Islet precursor cell (in vitro differentiated cells): ENCODE data around the gene ITGBL1.
A peak's percentile ranks its signal among the peaks of the same experiment; 100 is the strongest.

ENCODE experiments used
- DNase-seq: peaks from one replicate; pipeline ENCODE4 v3.0.0-alpha.2; 2018

The ITGBL1 gene

DNA sequence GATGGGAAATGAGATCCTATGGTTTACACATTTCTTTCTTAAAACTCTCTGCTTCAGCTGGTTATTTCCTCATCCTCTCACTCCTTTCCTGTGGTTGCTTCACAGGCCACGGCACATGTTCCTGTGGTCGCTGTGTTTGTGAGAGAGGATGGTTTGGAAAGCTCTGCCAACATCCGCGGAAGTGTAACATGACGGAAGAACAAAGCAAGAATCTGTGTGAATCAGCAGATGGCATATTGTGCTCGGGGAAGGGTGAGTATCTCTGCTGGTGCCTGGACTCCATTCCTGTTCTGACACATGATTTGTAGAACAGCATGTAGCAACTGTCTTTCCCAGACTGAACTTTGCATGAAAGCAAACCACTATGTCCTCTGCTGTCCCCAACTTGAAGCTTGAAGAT is 254.2 kb downstream of the ITGBL1 start:
- DNase-seq = no peak

DNA sequence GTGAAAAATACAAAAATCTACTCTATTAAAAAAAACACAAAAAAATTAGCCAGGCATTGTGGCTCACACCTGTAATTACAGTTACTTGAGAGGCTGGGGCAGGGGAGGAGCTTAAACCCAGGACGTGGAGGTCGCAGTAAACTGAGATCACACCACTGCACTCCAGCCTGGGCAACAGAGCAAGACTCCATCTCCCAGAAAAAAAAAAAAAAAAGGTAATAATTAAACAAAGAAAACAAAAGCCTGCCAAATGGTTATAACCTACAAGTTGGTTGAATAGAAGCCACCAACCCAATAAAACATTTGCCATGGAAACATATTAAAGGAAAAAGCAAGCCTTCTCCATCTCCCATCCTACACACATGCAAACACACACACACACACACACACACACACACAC is 255.2 kb downstream of the ITGBL1 start:
- no peak for DNase-seq

DNA sequence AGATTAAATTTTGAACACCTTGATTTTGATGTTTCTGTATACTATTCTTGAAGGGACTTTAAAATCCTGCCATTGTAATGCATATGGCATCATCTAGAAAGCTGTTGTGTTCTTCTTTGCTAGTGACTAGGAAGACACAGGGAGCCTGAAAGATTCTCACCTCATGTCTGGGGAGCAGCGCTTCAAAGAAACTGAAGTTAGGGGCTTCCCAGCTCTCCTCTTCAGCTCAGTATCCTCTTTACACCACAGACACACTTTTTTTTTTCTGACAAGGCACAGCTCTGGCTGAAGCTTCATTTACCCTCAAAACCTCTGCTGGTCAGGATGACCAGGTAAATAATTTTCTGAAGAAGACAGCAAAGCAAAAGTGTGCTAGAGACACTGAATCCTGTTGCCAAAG is 255.6 kb downstream of the ITGBL1 start:
- no peak for DNase-seq

DNA sequence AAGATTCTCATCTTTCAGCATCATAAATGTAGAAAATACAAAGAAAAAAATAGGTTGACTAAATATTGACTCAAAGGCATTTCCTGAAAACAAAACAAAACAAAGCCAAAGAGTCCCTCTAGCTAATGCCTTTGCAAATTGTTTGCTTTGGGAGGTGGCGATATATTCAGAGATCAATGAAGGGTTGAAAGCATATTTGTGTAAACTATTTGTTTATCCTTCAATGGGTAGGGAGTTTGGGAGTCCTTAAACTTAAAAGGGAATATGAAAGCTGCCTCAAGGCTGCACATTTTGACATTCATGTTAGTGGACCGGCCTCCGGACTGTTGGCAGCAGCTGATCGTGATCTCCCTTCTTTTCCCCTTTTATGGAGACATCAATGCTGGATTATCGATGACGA is 257.5 kb downstream of the ITGBL1 start:
- DNase-seq = no peak

DNA sequence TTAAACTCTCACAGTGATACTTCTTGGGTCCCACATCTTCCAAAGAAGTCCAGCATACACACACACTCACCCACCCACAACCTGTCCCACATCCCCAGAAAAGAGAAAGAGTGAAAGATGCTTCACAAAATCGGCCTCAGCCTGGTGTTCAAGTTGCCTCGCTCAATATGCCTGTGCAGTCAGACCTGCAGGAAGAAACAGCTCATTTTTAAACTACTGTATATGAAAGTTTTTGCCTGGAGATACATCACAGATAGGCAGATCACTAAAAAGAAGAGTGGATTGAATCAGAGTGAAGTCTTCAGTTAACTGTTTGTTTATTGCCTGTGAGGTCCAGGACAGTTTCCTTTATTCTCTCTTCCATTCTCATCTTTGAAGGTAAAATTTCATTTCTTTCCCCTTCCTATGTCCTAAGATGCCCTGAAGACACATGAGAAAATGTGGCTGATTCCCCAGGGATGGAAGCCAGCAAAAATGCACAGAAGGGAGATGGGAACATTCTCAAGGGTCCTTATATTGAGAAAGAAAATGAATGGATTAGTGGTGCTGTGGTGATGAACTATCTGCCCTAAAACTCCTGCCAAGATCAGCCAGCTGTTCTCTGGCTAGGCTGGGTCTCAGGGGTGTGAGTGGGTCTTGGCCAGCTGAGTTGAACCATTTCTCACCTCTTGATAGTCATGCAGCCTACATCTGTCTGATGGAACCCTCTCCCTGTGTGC is 259.0 kb downstream of the ITGBL1 start:
- DNase-seq = no peak

DNA sequence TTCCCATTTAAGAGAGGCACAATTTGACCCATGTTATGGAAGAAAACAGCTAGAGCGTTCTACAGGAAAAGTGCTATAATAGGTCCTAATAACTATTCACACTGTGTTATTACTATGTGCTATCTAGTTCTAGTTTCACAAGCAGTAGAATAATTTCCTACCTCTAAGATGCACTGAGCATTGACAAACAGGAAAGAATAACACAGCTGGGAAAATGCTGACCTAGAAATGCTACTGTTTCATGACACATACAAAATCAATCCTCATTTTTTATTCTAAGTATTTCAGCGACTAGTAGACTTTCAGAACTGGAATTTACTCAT is 259.5 kb downstream of the ITGBL1 start:
- no peak for DNase-seq

DNA sequence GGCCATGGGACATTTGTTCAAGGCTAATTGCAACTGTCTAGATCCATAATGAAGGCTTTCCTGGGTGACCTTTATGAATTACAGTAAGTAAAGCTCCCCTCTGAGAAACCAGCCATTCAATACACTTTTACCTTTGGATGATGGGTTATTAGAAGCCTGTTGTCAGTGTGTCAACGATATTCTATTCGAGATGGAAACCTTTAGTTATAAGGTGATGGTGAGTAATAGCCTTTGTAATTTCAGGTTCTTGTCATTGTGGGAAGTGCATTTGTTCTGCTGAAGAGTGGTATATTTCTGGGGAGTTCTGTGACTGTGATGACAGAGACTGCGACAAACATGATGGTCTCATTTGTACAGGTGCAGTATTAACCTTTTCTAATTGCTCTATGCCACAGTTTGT is 261.7 kb downstream of the ITGBL1 start:
- DNase-seq = no peak

DNA sequence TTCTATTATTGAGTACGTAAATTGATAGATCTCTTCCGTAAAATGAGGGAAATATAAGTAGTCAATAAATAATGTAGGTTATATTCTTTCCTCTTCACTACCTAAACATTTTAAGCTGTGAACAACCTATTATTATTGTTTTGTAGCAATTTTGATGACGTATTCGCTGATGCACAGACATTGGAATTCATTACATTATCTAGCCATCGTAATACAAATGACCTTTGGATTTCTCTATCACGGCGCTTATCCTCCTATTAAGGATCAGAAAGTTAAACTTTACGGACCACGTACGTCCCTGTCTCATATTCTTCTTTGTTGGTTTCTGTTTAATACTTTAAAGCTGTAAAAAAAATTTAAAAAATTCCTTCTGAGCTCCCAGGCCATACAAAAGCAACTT is 264.9 kb downstream of the ITGBL1 start:
- DNase-seq = no peak

DNA sequence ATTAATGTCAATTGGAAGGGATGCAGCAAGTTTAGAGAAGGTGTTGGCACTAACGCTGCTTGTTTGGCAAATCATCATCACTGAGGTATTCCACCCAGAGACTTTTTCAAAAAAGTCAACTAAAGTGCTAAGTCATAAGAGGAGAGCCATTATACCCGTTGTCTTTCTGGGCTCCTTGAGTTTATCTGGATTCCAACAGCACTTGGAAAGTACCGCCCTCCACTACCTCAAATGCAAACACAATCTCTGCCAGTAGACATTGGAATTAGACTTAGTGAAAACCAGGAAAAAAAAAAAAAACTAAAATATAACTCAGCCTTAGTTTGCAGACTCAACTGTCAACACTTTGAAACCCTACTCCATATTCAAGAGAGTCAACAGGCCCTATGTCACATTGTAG is 266.0 kb downstream of the ITGBL1 start:
- DNase-seq = no peak

DNA sequence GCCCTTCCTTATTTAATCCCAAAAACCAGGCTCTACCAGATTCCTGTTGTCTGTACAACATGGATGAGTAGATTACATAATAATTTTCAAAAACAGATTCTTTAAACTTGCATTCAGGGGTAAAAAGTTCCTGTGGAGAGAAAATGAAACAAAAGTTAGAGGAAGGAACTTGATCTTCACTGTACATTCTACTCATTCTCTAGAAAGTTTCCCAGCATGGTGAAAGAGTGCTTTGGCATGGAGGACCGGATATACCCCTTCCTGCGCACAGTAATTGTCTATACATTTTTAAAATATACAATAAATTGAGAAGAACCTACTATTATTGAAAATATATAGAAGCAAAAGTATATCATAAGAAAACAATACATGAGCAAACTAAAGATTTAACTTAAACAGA is 274.2 kb downstream of the ITGBL1 start:
- no peak for DNase-seq

DNA sequence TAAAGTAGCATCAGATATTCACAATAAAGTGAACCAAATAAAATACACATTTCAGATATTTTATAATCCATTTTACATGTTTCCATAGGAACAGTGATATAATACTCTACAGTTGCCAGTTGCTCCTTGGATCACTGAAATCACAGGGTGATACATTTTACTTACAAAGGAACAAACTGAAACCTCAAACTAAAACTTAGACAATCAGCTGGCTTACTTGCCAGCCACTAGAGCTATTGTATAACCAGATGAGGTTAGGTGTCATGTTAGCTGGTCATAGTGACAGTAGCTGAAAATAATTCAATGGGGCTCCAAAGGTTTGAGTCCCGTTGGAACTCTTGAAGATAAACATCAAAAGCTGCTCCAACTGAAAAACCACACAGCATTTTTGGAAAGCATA is 274.6 kb downstream of the ITGBL1 start:
- DNase-seq = no peak

DNA sequence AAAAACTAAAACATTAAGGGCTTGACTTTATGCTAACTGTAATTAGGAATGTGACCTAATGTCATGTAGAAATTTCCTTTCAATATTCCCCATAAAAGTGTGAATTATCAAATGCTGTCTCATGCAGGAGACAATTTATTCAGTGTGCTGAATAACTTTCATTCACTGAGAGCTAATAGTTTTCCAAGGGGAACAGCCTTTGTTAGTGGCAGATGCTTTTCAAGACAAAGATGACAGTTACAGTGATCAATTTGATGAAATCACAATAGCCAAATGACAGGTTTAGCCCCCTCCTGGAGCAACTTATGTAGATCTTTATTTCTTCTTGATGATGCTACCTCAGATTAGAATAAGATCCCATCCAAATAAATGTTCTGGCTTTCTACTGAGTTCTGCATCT is 275.5 kb downstream of the ITGBL1 start:
- no peak for DNase-seq

DNA sequence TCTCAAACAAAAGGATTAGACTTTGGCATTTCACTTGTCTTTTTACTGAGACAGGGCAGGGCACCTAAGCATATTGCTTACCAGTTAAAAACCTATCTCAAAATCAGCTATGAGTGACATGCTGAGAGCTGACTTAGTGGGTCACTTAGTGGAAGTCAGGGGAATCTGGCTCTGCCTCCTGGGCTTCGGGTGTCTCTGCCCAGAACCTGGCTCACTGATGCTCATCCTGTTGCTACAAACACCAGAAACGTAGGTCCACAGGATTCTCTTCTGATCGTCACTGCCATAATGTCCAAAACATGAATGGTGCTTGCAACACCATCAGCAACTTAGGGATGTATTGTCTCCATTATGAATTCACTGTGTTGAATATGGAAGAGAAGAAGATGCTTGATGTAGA is 276.1 kb downstream of the ITGBL1 start:
- no peak for DNase-seq

DNA sequence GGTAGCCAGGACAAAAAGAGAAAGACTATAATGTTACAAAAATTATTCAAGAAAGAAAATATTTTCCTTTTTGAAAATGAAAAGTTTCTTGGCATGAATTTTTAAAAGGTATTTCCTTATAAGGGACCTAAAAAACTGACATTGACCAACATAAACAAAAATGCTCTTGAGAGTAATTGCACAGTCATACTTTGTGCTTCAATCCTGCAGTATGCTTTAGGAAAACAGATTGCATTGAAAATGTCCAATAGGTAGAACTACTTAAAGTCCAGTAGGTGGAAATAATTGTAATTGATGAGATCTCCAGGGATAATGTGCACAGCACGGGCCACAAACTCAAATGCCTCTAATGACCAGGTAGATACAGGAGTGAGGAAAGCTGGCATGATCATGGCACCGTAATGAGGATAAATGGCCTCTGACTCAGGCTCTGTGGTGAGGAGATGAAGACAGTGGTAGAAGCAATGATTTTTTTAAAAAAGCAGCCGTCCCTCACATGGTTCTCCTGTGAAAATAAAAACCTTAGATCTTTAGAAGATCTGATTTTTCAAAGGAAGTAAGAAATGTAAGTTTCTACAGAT is 278.0 kb downstream of the ITGBL1 start:
- DNase-seq = no peak

DNA sequence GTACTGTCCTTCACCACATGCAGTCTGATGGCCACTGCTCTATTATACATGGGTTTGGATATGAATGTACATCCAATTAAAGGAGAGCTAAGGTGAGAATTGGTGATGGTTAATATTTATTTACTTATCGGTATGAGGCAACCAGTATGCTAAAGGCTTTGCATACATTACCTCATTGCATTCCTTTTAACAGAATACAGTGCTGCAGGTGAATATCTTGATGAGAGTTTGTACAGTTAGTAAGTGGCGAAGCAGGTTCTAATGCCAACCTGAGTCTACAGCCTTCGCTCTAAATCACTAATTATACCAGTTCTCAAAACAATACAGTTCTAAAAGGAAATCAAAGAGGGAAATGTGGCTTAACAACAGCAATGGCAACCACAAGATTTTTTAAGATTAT is 284.1 kb downstream of the ITGBL1 start:
- no peak for DNase-seq

DNA sequence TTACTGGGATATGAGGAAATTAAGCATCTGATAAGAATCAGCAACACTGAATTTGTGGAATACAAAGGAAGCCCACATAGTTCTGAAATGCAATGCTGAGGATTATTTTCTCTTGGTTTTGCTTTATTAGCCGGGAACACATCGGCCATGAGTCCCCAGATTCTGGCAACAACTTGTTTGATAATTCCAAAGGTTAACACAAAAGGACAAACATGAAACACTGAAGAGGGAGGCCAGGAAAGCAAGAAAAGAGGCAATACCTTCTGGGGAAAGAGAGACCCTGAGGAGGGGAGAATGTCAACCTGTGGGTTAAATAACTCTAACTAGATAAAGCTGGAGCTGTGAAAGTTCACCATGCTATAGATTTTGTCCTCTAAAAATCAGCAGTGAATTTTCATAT is 285.9 kb downstream of the ITGBL1 start:
- no peak for DNase-seq

DNA sequence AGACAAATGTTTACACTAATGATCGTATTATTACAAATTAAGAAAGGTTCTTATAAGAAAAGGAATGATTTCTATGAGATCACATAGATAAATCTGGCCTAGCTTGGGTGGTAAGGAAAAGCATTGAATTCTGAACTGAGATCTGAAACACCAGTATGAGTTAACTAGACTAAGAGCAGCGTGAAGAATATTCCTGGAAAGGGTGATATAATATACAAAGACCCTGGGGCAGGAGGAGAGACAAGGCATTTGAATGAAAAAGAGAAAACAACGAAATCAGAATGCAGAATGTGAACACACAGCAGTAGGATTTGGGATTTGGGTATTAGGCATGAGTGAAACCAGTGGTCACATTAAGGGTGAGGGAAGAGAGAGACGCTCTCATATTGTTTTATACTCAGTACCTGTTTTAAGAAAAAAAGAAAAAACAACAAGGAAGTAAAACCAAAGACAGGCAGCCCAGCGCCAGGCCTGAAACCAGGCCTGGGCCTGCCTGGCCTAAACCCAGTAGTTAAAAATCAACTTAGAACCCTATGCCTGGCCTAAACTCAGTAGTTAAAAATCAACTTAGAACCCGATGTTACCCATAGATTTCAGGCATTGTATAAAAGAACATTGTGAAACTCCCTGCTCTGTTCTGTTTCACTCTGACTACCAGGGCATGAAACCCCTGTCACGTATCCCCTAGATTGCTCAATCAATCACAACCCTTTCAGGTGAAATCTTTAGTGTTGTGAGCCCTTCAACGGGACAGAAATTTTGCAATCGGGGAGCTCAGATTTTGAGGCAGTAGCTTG is 287.1 kb downstream of the ITGBL1 start:
- DNase-seq = no peak

DNA sequence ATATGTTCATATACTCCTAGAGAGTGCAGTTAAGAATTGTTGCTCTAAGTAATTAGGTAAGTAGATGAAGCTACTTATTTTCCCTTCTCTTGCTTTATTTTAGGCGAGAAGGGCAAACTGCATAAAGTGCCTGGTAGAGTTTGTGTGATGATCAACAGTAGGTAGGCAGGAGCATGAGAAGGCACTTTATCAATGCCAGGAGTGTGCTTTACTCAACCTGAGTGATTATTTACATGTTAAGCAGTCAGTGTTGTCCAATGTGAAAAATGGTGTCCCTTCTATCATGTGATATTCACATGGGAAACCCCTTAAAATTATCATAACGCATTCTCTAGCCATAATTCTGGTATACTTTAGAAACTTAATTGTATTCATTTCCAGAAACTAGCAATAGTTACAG is 294.0 kb downstream of the ITGBL1 start:
- DNase-seq = no peak

DNA sequence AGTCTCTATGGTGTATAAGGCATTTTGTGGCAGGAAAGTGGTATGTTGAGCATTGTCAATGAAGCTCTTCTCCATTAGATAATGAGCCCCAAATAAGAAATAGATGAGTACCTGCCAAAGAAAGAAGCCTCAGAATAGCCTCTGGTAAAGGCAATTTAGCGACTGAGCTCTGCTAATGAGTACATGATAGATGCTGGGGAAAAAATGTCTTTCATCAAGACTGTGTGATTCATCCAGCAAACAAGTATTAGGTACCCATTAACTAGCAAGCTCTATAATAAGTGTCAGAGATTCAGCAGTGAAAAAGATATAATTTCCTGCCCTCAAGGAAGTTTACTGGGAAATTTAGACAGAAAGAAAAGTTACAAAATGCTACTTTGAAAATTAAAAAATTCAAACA is 294.6 kb downstream of the ITGBL1 start:
- no peak for DNase-seq

DNA sequence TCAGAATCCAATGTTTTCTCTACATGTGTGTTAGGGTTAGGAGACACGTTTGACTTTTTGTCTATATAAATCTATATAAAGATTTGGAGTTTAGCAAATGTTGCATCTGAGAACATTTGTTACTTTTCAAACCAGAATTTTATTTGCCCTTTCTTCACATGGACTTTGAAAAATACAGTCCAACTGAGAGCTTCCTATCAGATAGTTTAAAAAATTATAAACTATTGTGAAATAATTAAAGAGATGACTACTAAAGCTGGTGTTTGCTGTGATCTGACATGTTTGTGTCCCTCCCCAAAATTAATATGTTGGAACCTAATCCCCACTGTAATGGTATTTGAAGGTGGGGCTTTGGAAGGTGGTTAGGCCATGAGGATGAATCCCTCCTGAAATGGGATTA is 297.1 kb downstream of the ITGBL1 start:
- no peak for DNase-seq

DNA sequence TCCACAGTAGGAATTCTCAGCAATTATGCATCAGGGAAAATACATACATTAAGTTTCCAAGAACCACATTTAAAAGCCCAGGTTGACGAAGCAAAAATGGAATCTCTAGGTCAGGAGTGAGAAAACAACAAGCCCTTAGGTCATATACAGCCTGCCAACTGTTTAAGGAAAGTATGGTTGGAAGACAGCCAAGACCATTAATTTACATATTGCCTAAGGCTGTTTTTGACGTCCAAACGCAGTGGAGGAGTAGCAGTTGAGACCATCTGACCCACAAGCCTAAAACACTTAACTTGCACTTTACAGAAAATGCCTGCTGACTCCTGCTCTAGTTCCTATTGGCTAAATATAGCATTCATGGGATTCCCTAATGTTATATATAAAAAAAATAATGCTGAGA is 299.0 kb downstream of the ITGBL1 start:
- DNase-seq = peak; percentile 80

DNA sequence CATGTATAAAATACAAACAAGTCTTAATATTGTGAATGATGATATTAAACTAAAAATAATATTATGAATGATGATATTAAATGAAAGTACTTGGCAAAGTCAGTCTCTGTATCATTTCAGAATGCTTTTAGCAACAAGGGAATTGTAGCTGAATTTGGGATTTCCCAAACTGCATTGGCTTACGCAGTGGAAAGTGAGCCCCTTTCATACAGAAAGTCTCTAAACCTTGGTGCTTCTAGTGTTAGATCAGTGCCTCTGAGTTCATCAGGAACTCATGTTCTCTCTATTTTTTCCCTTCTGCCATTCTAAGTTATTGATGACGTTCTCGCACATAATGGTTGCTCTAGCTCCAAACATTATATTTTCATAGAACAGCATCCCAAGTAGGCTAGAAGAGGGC is 300.0 kb downstream of the ITGBL1 start:
- no peak for DNase-seq

DNA sequence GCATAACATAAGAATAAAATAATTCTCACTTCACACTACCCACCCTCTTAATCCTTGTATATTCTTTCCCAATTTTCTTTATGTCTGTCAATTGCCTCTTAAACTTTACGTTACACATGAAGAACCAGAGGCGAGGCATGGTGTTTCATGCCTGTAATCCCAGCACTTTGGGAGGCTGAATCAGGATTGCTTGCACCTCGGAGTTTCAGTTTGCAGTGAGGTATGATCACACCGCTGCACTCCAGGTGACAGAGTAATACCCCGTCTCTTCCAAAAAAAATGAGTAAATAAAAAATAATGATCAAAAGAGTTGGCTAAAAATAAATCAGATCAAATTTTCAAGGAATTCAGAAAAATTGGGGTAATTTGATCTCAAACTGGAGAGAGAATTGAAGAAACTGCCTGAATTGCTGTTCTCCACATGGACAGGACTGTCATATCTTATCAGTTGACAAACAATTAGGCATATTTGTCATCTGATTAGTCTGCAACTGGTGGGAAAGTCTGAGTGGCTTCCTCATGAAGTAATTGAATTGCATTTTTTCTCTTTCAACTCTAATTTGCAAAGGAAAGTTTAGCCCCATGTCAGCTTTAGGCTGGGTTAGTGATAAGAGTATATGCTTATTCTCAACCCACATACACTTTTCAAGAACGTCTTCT is 302.9 kb downstream of the ITGBL1 start:
- DNase-seq = no peak

DNA sequence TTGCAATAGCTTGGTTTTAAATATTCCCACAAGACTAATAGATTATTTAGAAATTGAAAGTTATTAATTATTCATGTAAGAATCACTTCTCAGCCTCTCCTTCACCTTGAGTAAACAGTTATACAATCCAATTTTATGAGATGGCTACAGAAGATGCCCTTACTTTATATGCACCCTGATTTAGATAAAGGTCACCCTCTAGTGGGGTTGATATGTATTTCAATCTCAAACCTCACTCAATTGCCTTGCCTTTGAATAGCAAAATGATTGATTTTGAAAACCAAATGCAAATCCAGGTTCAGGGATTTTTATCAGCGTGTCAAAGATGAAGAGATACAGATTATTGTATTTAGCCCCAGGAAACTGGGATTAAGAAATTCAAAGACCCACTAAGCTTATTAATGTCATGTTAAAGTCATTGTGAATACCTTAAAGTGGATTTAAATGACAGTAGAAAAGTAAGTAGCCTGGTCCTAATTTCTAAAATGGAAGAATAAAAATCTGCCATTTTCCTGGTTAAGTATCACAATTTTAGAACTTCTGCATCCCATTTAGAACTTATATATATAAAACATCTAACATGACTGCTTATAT is 305.1 kb downstream of the ITGBL1 start:
- DNase-seq = no peak
